Prostate gland (tissue), 2 donors: ENCODE data around the gene SLC1A1.

Experiments
- CTCF ChIP-seq, 4 experiments: fragments of 200-600 bp in 2 of 4; fragments of 450-650 bp in 2 of 4; sonication (generic) in 2 of 4; IDR thresholded peaks; 1 replicate in 3 of 4; 2 replicates in 1 of 4; pipeline ENCODE4 v1.5.1; 2016 to 2019; ENCODE audit warnings: antibody characterized with exemption in 4 of 4, mild to moderate bottlenecking in 2 of 4, moderate library complexity in 2 of 4
- POLR2A ChIP-seq: fragments of 450-650 bp; IDR thresholded peaks from one replicate; pipeline ENCODE4 v1.6.1; 2016; ENCODE audit warnings: antibody characterized with exemption, mild to moderate bottlenecking
- POLR2AphosphoS5 ChIP-seq: sonication (generic); formaldehyde crosslinking; IDR thresholded peaks from one replicate; pipeline ENCODE4 v1.6.1; 2017; ENCODE audit warnings: antibody characterized with exemption

- TF ChIP-seq CTCF (IDR thresholded peaks at IDR 0.05) = no peak
- TF ChIP-seq POLR2AphosphoS5 = no peak
- TF ChIP-seq POLR2A = no peak
These were observed 56.7 kb downstream of the SLC1A1 start for GRCh38 chr9:4547016-4547415.
